IMR-90 (cell line): ENCODE measurements around the gene SLAMF1. TPM values are rescaled to one million over a fixed set of nuclear protein-coding genes. Genes with fewer than 3 reads are reported as not detected.

Experiments
- ATAC-seq: fragments of 200-7000 bp; cut with Tn5 transposase; 2 replicates; pipeline ENCODE4 v1.9.1; 2020; ENCODE audit warnings: low read depth, mild to moderate bottlenecking, moderate library complexity
- BruUV-seq: library from RNA; stranded (reverse); fragments of 400-500 nt; replicated peaks from 2 replicates; lab custom pipeline; 2021; lab: Mats Ljungman, UMichigan
- CTCF ChIA-PET: fragments of 300-600 bp; formaldehyde crosslinking; extraction: SDS; loops from one replicate; lab custom pipeline; 2021; ENCODE audit warnings: antibody characterized with exemption; lab: Yijun Ruan, JAX
- POLR2A ChIA-PET: fragments of 300-600 bp; sonication (Branson Sonifier 250); formaldehyde crosslinking; loops from one replicate; lab custom pipeline; 2022; ENCODE audit warnings: antibody characterized with exemption; ENCODE audit not compliant: unreplicated experiment; lab: Charles Lee
- DNase-seq: peaks from one replicate; pipeline ENCODE4 v3.0.0; 2013
- H2AFZ ChIP-seq: replicated peaks from 2 replicates; pipeline ENCODE3; 2013; ENCODE audit warnings: low read length, mild to moderate bottlenecking; ENCODE audit not compliant: poor library complexity
- H2AK5ac ChIP-seq: 2 replicates; pipeline ENCODE4 v1.6.1; 2013; ENCODE audit warnings: low read depth, low read length, inconsistent platforms
- H2AK9ac ChIP-seq: replicated peaks from 2 replicates; pipeline ENCODE3; 2013; ENCODE audit warnings: mild to moderate bottlenecking, low read depth, low read length, moderate library complexity; ENCODE audit not compliant: poor library complexity
- H2BK120ac ChIP-seq: 2 replicates; pipeline ENCODE4 v1.6.1; 2013; ENCODE audit warnings: low read depth, low read length, inconsistent platforms
- H2BK15ac ChIP-seq: 3 replicates; pipeline ENCODE4 v1.6.1; 2013; ENCODE audit warnings: low read depth, low read length, inconsistent platforms
- H2BK20ac ChIP-seq: 2 replicates; pipeline ENCODE4 v1.6.1; 2013; ENCODE audit warnings: low read depth, mild to moderate bottlenecking, inconsistent platforms, low read length, moderate library complexity
- H2BK5ac ChIP-seq: 2 replicates; pipeline ENCODE4 v1.6.1; 2013; ENCODE audit warnings: mild to moderate bottlenecking, low read depth, low read length, inconsistent platforms; ENCODE audit not compliant: poor library complexity, severe bottlenecking
- H3K14ac ChIP-seq: replicated peaks from 2 replicates; pipeline ENCODE4 v1.6.1; 2013; ENCODE audit warnings: low read depth, low read length, inconsistent platforms
- H3K18ac ChIP-seq: 2 replicates; pipeline ENCODE4 v1.6.1; 2013; ENCODE audit warnings: low read depth, low read length, control low read depth
- H3K23ac ChIP-seq: 2 replicates; pipeline ENCODE4 v1.6.1; 2013; ENCODE audit warnings: low read depth, low read length, inconsistent platforms
- H3K27ac ChIP-seq: 2 replicates; pipeline ENCODE4 v1.5.1; 2013; ENCODE audit warnings: mild to moderate bottlenecking, control low read depth, low read length; ENCODE audit not compliant: insufficient read depth
- H3K27me3 ChIP-seq: 2 replicates; pipeline ENCODE4 v1.6.1; 2013; ENCODE audit warnings: low read length; ENCODE audit not compliant: control insufficient read depth, insufficient read depth
- H3K36me3 ChIP-seq: 2 replicates; pipeline ENCODE4 v1.6.1; 2013; ENCODE audit warnings: low read length, mixed read lengths; ENCODE audit not compliant: control insufficient read depth, insufficient read depth
- H3K4ac ChIP-seq: 2 replicates; pipeline ENCODE4 v1.6.1; 2013; ENCODE audit warnings: low read depth, low read length, inconsistent platforms
- H3K4me1 ChIP-seq: 2 replicates; pipeline ENCODE4 v1.6.1; 2013; ENCODE audit warnings: low read length, mixed read lengths; ENCODE audit not compliant: control insufficient read depth, insufficient read depth
- H3K4me2 ChIP-seq: 2 replicates; pipeline ENCODE4 v1.6.1; 2013; ENCODE audit warnings: low read depth, mild to moderate bottlenecking, control low read depth, low read length, moderate library complexity
- H3K4me3 ChIP-seq: 2 replicates; pipeline ENCODE4 v1.5.1; 2013; ENCODE audit warnings: low read depth, mild to moderate bottlenecking, control low read depth, low read length, moderate library complexity; ENCODE audit not compliant: insufficient read depth
- H3K56ac ChIP-seq: 2 replicates; pipeline ENCODE4 v1.6.1; 2013; ENCODE audit warnings: low read length, inconsistent platforms; ENCODE audit not compliant: insufficient read depth; ENCODE audit errors: extremely low read depth
- H3K79me1 ChIP-seq, 2 experiments: 2 replicates each; pipeline ENCODE4 v1.6.1; 2013; ENCODE audit warnings: low read length in 2 of 2, inconsistent platforms in 1 of 2, low read depth in 1 of 2
- H3K9ac ChIP-seq: 2 replicates; pipeline ENCODE4 v1.6.1; 2013; ENCODE audit warnings: low read depth, low read length, control low read depth
- H3K9me1 ChIP-seq: 2 replicates; pipeline ENCODE4 v1.6.1; 2013; ENCODE audit warnings: low read length, inconsistent platforms; ENCODE audit not compliant: insufficient read depth
- H3K9me3 ChIP-seq: 2 replicates; pipeline ENCODE4 v1.6.1; 2013; ENCODE audit warnings: low read length; ENCODE audit not compliant: control insufficient read depth, insufficient read depth
- H4K20me1 ChIP-seq: 2 replicates; pipeline ENCODE4 v1.6.1; 2013; ENCODE audit warnings: low read length, inconsistent platforms; ENCODE audit not compliant: insufficient read depth
- H4K5ac ChIP-seq: 2 replicates; pipeline ENCODE4 v1.6.1; 2013; ENCODE audit warnings: mild to moderate bottlenecking, low read depth, low read length, control low read depth
- H4K8ac ChIP-seq, 2 experiments: 2 replicates each; pipeline ENCODE4 v1.6.1; 2013; ENCODE audit warnings: low read depth in 2 of 2, low read length in 2 of 2, control low read depth in 1 of 2, inconsistent platforms in 1 of 2
- H4K91ac ChIP-seq: 2 replicates; pipeline ENCODE4 v1.6.1; 2013; ENCODE audit warnings: low read depth, low read length, inconsistent platforms; ENCODE audit not compliant: insufficient read depth
- BHLHE40 ChIP-seq: fragments of 150-350 bp; IDR thresholded peaks from 2 replicates; pipeline ENCODE4 v1.6.1; 2016; ENCODE audit warnings: mild to moderate bottlenecking, low read depth, low read length
- CEBPB ChIP-seq: IDR thresholded peaks from 2 replicates; pipeline ENCODE4 v1.6.1; 2012; ENCODE audit warnings: low read depth, low read length, improper control_type of control experiment
- CTCF ChIP-seq: conservative IDR thresholded peaks from 2 replicates; pipeline ENCODE4 v1.5.1; 2012; ENCODE audit warnings: mild to moderate bottlenecking, low read depth, low read length, improper control_type of control experiment
- ELK1 ChIP-seq: fragments of 150-350 bp; IDR thresholded peaks from 2 replicates; pipeline ENCODE4 v1.6.1; 2016; ENCODE audit warnings: low read depth, mild to moderate bottlenecking, low read length, moderate library complexity, borderline replicate concordance
- FOS ChIP-seq: fragments of 150-350 bp; IDR thresholded peaks from 2 replicates; pipeline ENCODE4 v1.6.1; 2016; ENCODE audit warnings: low read depth, low read length
- MAZ ChIP-seq: IDR thresholded peaks from 2 replicates; pipeline ENCODE4 v1.6.1; 2012; ENCODE audit warnings: low read depth, mild to moderate bottlenecking, low read length, improper control_type of control experiment, moderate library complexity, borderline replicate concordance
- MXI1 ChIP-seq: IDR thresholded peaks from 2 replicates; pipeline ENCODE4 v1.6.1; 2012; ENCODE audit warnings: low read depth, mild to moderate bottlenecking, low read length, moderate library complexity, borderline replicate concordance
- NFE2L2 ChIP-seq: fragments of 150-350 bp; IDR thresholded peaks from 2 replicates; pipeline ENCODE4 v1.6.1; 2016; ENCODE audit warnings: low read depth, mild to moderate bottlenecking, low read length
- POLR2A ChIP-seq: IDR thresholded peaks from 2 replicates; pipeline ENCODE4 v1.6.1; 2012; ENCODE audit warnings: mild to moderate bottlenecking, low read depth, low read length
- RCOR1 ChIP-seq: IDR thresholded peaks from 2 replicates; pipeline ENCODE4 v1.6.1; 2012; ENCODE audit warnings: mild to moderate bottlenecking, low read length, improper control_type of control experiment; ENCODE audit not compliant: insufficient replicate concordance
- RFX5 ChIP-seq: IDR thresholded peaks from 2 replicates; pipeline ENCODE4 v1.8.0; 2012; ENCODE audit warnings: low read depth, mild to moderate bottlenecking, low read length, moderate library complexity
- USF2 ChIP-seq: fragments of 150-350 bp; IDR thresholded peaks from 2 replicates; pipeline ENCODE4 v1.6.1; 2017; ENCODE audit warnings: mild to moderate bottlenecking, antibody characterized with exemption, low read length, low read depth
- WGBS, 2 experiments: methylation state at CpG; one replicate each; pipeline versions ENCODE4 v1.1.5 to v1.1.7; 2013; ENCODE audit warnings: missing lambda C conversion rate in 2 of 2; ENCODE audit not compliant: insufficient read length in 1 of 2; ENCODE audit errors: extremely low coverage in 2 of 2; 5-methylcytosine and 5-hydroxymethylcytosine counted together
- dilution Hi-C: fragments of 300-500 bp; cut with HindIII; formaldehyde crosslinking; loops from one replicate; pipeline ENCODE4 v1.14.3; 2018; ENCODE audit warnings: low sequenced_read_pairs; ENCODE audit not compliant: unreplicated experiment
- in situ Hi-C: fragments of 300-500 bp; cut with MboI; formaldehyde crosslinking; loops from 3 replicates; pipeline ENCODE4 v1.14.3; 2019; ENCODE audit warnings: low sequenced_read_pairs, inconsistent platforms, mixed read lengths
- intact Hi-C: fragments of 100-400 bp; cut with micrococcal nuclease; formaldehyde crosslinking; loops from 2 replicates; pipeline ENCODE4 v1.10.0; 2022
- polyA plus RNA-seq, 3 experiments: library from polyadenylated mRNA; depleted of rRNA; stranded (reverse); fragments of >200 nt; gene quantifications; 2 replicates each; pipeline ENCODE4 v1.2.3, GENCODE V29; 2012; ENCODE audit warnings: low replicate concordance in 1 of 3
- total RNA-seq: library from RNA; depleted of rRNA; stranded (reverse); fragments of >200 nt; gene quantifications from 2 replicates; pipeline ENCODE4 v1.2.3, GENCODE V29; 2012

Gene SLAMF1
- total and polyA plus RNA-seq, 2 of the 4 experiments (the other 2 are of a cell fraction), result not detected

- no peaks in the 10 kb centered on the region for H3K9me1 ChIP-seq
- no peak for TF ChIP-seq RCOR1
- TF ChIP-seq MXI1, result no peak
- no peak for TF ChIP-seq CEBPB
- TF ChIP-seq ELK1, result no peak
- TF ChIP-seq RFX5, result no peak
- no peak for TF ChIP-seq MAZ
- TF ChIP-seq FOS, result no peak
- TF ChIP-seq NFE2L2, result no peak
- no peak for TF ChIP-seq BHLHE40
- no peak for TF ChIP-seq CTCF
- TF ChIP-seq USF2, result no peak
- no peak for TF ChIP-seq POLR2A
- H3K27me3 ChIP-seq, result no peaks in the 10 kb centered on the region; the same call in 1 of the 2 replicates
- H3K4me1 ChIP-seq, result no peaks in the 10 kb centered on the region
- ATAC-seq (no peak), DNase-seq (no peak)
- no peak overlapping the region for H3K4ac ChIP-seq
- BruUV-seq, result no TSS peak
- no peak overlapping the region for H2AK9ac ChIP-seq
- no CpG with 5 or more reads among the region's 6 CpGs for WGBS, 2 experiments
- no peak overlapping the region for H2BK120ac ChIP-seq
- no peak overlapping the region for H3K4me3 ChIP-seq
- no peak overlapping the region for H3K56ac ChIP-seq
- H4K8ac ChIP-seq, result no peak overlapping the region
- dilution Hi-C loops (no loop called here), intact Hi-C loops (no loop called here), in situ Hi-C loops (loop anchor here (25.0 kb wide), 1 partner anchor 425 kb away; the partner anchor contains the start of gene CASQ1)
- no peak overlapping the region for H4K91ac ChIP-seq
- H4K5ac ChIP-seq, result no peak overlapping the region
- no peak overlapping the region for H3K27ac ChIP-seq
- no peak overlapping the region for H3K9ac ChIP-seq
- no peak overlapping the region for H2AFZ ChIP-seq
- no peak overlapping the region for H3K14ac ChIP-seq
- POLR2A ChIA-PET, result no interaction called here
- no peak overlapping the region for H2BK15ac ChIP-seq
- H2BK5ac ChIP-seq, result no peak overlapping the region
- no peak overlapping the region for H2AK5ac ChIP-seq
- CTCF ChIA-PET, result no interaction called here
- H3K4me2 ChIP-seq, result no peak overlapping the region
- no peaks in the 10 kb centered on the region for H3K79me1 ChIP-seq
- H3K18ac ChIP-seq, result no peak overlapping the region
- no peaks in the 10 kb centered on the region for H3K36me3 ChIP-seq
- H3K23ac ChIP-seq, result no peak overlapping the region
- H2BK20ac ChIP-seq, result no peak overlapping the region
- no peaks in the 10 kb centered on the region for H4K20me1 ChIP-seq
- no peaks in the 10 kb centered on the region for H3K9me3 ChIP-seq
Observed at GRCh38 chr1:160612613-160613218, 34.1 kb downstream of the SLAMF1 start.
